HEK293 (cell line): ENCODE data around the gene CCZ1.
"Not testable (repeated sequence)": the region's sequence is repeated elsewhere in the genome, so short reads cannot be mapped to it uniquely, and the experiment has no call there.

Source experiments
- CTCF ChIP-seq: fragments of 450-650 bp; formaldehyde crosslinking; IDR thresholded peaks from 2 replicates; pipeline ENCODE4 v1.5.1; 2016; ENCODE audit warnings: missing biosample characterization, missing genetic modification characterization
- EGR2 ChIP-seq: fragments of 450-650 bp; formaldehyde crosslinking; IDR thresholded peaks from 2 replicates; pipeline ENCODE4 v1.5.1; 2016; ENCODE audit warnings: low read depth, missing biosample characterization, missing genetic modification characterization
- HOXA7 ChIP-seq: sonication (generic); formaldehyde crosslinking; IDR thresholded peaks from 2 replicates; pipeline ENCODE4 v1.8.1; 2022; ENCODE audit warnings: missing genetic modification reagents, borderline replicate concordance
- ZBTB20 ChIP-seq: fragments of 450-650 bp; formaldehyde crosslinking; IDR thresholded peaks from 2 replicates; pipeline ENCODE4 v1.5.1; 2016; ENCODE audit warnings: missing biosample characterization, missing genetic modification characterization
- ZBTB44 ChIP-seq: fragments of 450-650 bp; IDR thresholded peaks from 2 replicates; pipeline ENCODE4 v1.5.1; 2018; ENCODE audit warnings: missing biosample characterization, mild to moderate bottlenecking, missing genetic modification characterization
- ZNF423 ChIP-seq: fragments of 450-650 bp; formaldehyde crosslinking; IDR thresholded peaks from 2 replicates; pipeline ENCODE4 v1.5.1; 2016; ENCODE audit warnings: missing biosample characterization, missing genetic modification characterization
- ZNF623 ChIP-seq: fragments of 450-650 bp; formaldehyde crosslinking; IDR thresholded peaks from 2 replicates; pipeline ENCODE4 v1.5.1; 2016; ENCODE audit warnings: missing biosample characterization, missing genetic modification characterization
- ZSCAN30 ChIP-seq: fragments of 450-650 bp; IDR thresholded peaks from 2 replicates; pipeline ENCODE4 v1.5.1; 2018; ENCODE audit warnings: missing biosample characterization, mild to moderate bottlenecking, missing genetic modification characterization, moderate library complexity

- not testable (repeated sequence) for TF ChIP-seq ZNF423 (tag by site-specific recombination); CTCF (tag by site-specific recombination); EGR2 (tag by site-specific recombination); ZBTB44 (tag by site-specific recombination); HOXA7 (CRISPR knock-in tag); ZBTB20 (tag by site-specific recombination); ZSCAN30 (tag by site-specific recombination); ZNF623 (tag by site-specific recombination)
These were observed 40.0 kb upstream of the CCZ1 start for GRCh38 chr7:5858494-5858893.
